Measurements from ENCODE around the gene RARRES1. TPM values are rescaled to one million over a fixed set of nuclear protein-coding genes. Genes with fewer than 3 reads are reported as not detected.

The RARRES1 gene
- total RNA-seq, 1 experiment from 2014 or later = not detected

GRCh38 chr3:158761350-158761749 lies 29.1 kb upstream of the RARRES1 start:
- H3K4me1 ChIP-seq (ENCODE audit: insufficient read depth, low read length, poor library complexity, severe bottlenecking) = no peaks in the 10 kb centered on the region
- H3K27me3 ChIP-seq (replicated peaks; ENCODE audit: insufficient read depth, low read depth, low read length, poor library complexity) = no peaks in the 10 kb centered on the region
- DNase-seq (ENCODE audit: low spot score) = no peak
- CTCF ChIA-PET = no interaction called here
- intact Hi-C loops (cut with micrococcal nuclease; ENCODE audit: unreplicated experiment) = no loop called here
- no TSS peak for BruUV-seq (replicated peaks)
- H3K9me3 ChIP-seq (ENCODE audit: low read depth, low read length, poor library complexity, severe bottlenecking) = no peaks in the 10 kb centered on the region
- H3K27ac ChIP-seq (ENCODE audit: low read depth, low read length, poor library complexity, severe bottlenecking) = no peak overlapping the region
- TF ChIP-seq CTCF (conservative IDR thresholded peaks at IDR 0.05; ENCODE audit: low read depth, low read length) (no peak), EZH2 (IDR thresholded peaks at IDR 0.05; ENCODE audit: borderline replicate concordance, low read depth, low read length, poor library complexity, severe bottlenecking) (no peak)
- POLR2A ChIA-PET (ENCODE audit: low non-redundant PET) = no interaction called here
- H3K36me3 ChIP-seq (ENCODE audit: insufficient read depth, low read length, poor library complexity, severe bottlenecking) = no peaks in the 10 kb centered on the region
- no peak overlapping the region for H3K4me3 ChIP-seq (ENCODE audit: low read depth, low read length, poor library complexity, severe bottlenecking)

GRCh38 chr3:158755421-158755820 lies 23.2 kb upstream of the RARRES1 start:
- ChIA-PET POLR2A (ENCODE audit: low non-redundant PET) (no interaction called here), CTCF (no interaction called here)
- H3K36me3 ChIP-seq (ENCODE audit: insufficient read depth, low read length, poor library complexity, severe bottlenecking) = no peaks in the 10 kb centered on the region
- no TSS peak for BruUV-seq (replicated peaks)
- H3K27ac ChIP-seq (ENCODE audit: low read depth, low read length, poor library complexity, severe bottlenecking) = no peak overlapping the region
- TF ChIP-seq CTCF (conservative IDR thresholded peaks at IDR 0.05; ENCODE audit: low read depth, low read length) (no peak), EZH2 (IDR thresholded peaks at IDR 0.05; ENCODE audit: borderline replicate concordance, low read depth, low read length, poor library complexity, severe bottlenecking) (no peak)
- H3K4me3 ChIP-seq (ENCODE audit: low read depth, low read length, poor library complexity, severe bottlenecking) = no peak overlapping the region
- intact Hi-C loops (cut with micrococcal nuclease; ENCODE audit: unreplicated experiment) = no loop called here
- no peaks in the 10 kb centered on the region for H3K9me3 ChIP-seq (ENCODE audit: low read depth, low read length, poor library complexity, severe bottlenecking)
- H3K4me1 ChIP-seq (ENCODE audit: insufficient read depth, low read length, poor library complexity, severe bottlenecking) = no peaks in the 10 kb centered on the region
- DNase-seq (ENCODE audit: low spot score) = no peak
- no peaks in the 10 kb centered on the region for H3K27me3 ChIP-seq (replicated peaks; ENCODE audit: insufficient read depth, low read depth, low read length, poor library complexity)

GRCh38 chr3:158753854-158754253 lies 21.6 kb upstream of the RARRES1 start:
- TF ChIP-seq EZH2 (IDR thresholded peaks at IDR 0.05; ENCODE audit: borderline replicate concordance, low read depth, low read length, poor library complexity, severe bottlenecking) (no peak), CTCF (conservative IDR thresholded peaks at IDR 0.05; ENCODE audit: low read depth, low read length) (no peak)
- CTCF ChIA-PET = no interaction called here
- no peaks in the 10 kb centered on the region for H3K9me3 ChIP-seq (ENCODE audit: low read depth, low read length, poor library complexity, severe bottlenecking)
- POLR2A ChIA-PET (ENCODE audit: low non-redundant PET) = interaction anchor here (0.6 kb wide), 1 partner anchor 26 kb away, joined by 11 read pairs; no protein-coding TSS in a partner anchor
- H3K27ac ChIP-seq (ENCODE audit: low read depth, low read length, poor library complexity, severe bottlenecking) = no peak overlapping the region
- H3K27me3 ChIP-seq (replicated peaks; ENCODE audit: insufficient read depth, low read depth, low read length, poor library complexity) = no peaks in the 10 kb centered on the region
- no peak overlapping the region for H3K4me3 ChIP-seq (ENCODE audit: low read depth, low read length, poor library complexity, severe bottlenecking)
- no peaks in the 10 kb centered on the region for H3K36me3 ChIP-seq (ENCODE audit: insufficient read depth, low read length, poor library complexity, severe bottlenecking)
- no TSS peak for BruUV-seq (replicated peaks)
- no peak for DNase-seq (ENCODE audit: low spot score)
- intact Hi-C loops (cut with micrococcal nuclease; ENCODE audit: unreplicated experiment) = no loop called here
- no peaks in the 10 kb centered on the region for H3K4me1 ChIP-seq (ENCODE audit: insufficient read depth, low read length, poor library complexity, severe bottlenecking)
